Fibroblast of pulmonary artery (primary cell): Measurements from ENCODE around the gene PSMB10.

Experiments
- DNase-seq: peaks from one replicate; pipeline ENCODE4 v3.0.0-alpha.2; 2010; ENCODE audit warnings: low read depth
- H3K4me3 ChIP-seq: replicated peaks from 2 replicates; pipeline ENCODE4 v1.5.1; 2011; ENCODE audit warnings: low read depth, mild to moderate bottlenecking, control low read depth, low read length, moderate library complexity
- CTCF ChIP-seq: IDR thresholded peaks from 2 replicates; pipeline ENCODE4 v1.5.1; 2011; ENCODE audit warnings: mild to moderate bottlenecking, control low read depth, low read length, inconsistent platforms; ENCODE audit errors: missing control alignments

PSMB10 gene

DNA sequence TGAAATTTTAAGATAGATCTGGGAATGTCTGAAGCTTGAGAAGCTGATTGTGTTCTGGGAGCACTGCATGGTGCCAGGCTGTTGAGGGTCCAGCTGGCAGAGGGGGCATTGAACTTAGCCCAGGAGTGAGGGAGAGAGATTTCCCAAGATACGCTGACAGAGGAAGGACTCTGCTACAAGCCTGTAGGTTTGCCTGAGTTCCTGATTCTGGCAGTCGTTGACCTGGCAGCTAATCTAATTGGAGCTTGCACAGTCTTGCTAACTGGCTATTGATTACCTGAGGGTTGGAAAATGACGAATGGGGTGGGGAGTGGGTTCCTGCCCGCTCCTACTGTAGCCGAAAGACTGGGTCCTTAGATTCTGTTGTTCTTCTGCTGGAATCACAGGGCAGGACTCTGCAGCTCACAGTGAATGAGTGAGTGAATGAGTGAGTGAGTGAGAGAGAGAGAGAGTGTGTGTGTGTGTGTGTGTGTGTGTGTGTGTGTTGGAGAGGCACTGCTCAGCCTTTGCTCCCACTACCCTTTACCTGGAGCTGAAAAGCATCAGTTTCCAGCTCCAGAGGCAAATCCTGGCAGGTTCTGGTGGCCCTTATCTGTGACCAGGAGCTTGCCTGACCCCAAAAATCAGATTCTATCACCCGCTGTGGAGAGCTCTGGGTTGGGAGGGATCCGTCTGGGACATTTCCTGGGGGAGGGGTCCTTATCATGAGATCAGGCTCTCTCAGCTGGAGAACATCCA is 21.7 kb downstream of the PSMB10 start:
- H3K4me3 ChIP-seq = no peak overlapping the region

DNA sequence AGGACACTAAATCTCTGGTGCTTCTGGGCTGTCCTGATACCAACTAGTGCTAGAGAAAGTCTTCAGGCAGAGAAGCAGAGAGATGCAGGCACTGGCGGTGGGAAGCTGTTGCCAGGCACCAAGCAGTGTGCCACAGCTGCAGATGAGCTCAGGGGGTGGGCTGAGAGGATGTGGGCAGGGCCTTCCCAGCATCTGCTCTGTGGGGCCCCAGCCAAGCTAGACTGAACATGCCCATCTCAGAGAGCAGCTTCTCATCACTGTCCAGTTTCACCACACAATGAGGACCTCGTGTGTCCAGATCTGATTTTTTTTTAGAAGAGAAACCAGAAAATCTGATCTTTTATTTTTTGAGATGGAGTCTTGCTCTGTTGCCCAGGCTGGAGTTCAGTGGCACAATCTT is 26.5 kb downstream of the PSMB10 start:
- peak; percentile 53 for DNase-seq
- no peak overlapping the region for H3K4me3 ChIP-seq
- no peak for TF ChIP-seq CTCF

More for the DNA sequence above, 21.7 kb downstream of the PSMB10 start:
- TF ChIP-seq CTCF = no peak
- DNase-seq = no peak

DNA sequence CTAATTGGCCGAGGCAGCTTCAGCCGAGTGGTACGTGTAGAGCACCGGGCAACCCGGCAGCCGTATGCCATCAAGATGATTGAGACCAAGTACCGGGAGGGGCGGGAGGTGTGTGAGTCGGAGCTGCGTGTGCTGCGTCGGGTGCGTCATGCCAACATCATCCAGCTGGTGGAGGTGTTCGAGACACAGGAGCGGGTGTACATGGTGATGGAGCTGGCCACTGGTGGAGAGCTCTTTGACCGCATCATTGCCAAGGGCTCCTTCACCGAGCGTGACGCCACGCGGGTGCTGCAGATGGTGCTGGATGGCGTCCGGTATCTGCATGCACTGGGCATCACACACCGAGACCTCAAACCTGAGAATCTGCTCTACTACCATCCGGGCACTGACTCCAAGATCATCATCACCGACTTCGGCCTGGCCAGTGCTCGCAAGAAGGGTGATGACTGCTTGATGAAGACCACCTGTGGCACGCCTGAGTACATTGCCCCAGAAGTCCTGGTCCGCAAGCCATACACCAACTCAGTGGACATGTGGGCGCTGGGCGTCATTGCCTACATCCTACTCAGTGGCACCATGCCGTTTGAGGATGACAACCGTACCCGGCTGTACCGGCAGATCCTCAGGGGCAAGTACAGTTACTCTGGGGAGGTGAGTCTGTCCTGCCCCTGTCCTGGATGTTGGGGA is 27.5 kb downstream of the PSMB10 start:
- H3K4me3 ChIP-seq = no peak overlapping the region
- no peak for TF ChIP-seq CTCF
- DNase-seq = no peak

DNA sequence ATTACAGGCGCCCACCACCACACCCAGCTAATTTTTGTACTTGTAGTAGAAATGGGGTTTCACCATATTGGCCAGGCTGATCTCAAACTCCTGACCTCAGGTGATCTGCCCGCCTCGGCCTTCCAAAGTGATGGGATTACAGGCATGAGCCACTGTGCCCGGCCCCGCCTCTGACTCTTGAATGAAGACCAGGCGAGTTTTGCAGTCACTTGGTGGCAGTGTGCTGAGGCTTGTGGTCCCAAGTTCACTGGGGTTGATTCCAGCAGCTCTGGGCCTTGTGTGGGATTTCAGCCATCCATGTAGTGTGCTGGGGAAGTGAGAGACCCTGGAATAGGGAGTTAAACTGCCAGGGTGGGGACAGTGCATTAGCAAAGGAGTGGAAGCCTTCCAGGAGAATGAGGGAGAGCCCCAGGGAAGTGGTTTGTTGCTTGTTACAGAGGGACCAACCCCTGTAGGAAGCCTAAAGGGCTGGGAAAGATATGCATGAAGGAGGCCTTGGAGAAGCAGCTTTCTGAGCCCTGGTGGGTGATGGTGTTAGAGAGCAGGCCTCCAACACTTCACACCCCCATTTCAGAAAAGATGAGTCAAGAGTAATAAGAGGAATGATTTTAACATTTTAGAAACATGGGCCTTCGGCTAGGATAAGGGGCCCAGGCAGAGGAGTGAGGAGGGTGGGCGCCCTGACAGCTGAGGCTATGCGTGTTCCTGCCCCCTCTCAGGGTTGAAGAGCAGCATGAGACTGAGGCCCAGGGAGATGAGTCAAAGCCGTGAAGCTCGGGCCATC is 29.1 kb downstream of the PSMB10 start:
- H3K4me3 ChIP-seq = no peak overlapping the region
- TF ChIP-seq CTCF = no peak
- no peak for DNase-seq

GRCh38 chr16:67902831-67903230 is 33.8 kb downstream of the PSMB10 start:
- DNase-seq = no peak
- no peak for TF ChIP-seq CTCF

GRCh38 chr16:67901734-67902133 is 34.9 kb downstream of the PSMB10 start:
- H3K4me3 ChIP-seq = no peak overlapping the region
- DNase-seq = no peak
- no peak for TF ChIP-seq CTCF

More at GRCh38 chr16:67902831-67903230, 33.8 kb downstream of the PSMB10 start:
- H3K4me3 ChIP-seq = no peak overlapping the region
